ENCODE data around the gene TMEM144. TPM values are rescaled to one million over a fixed set of nuclear protein-coding genes. Genes with fewer than 3 reads are reported as not detected.
"Not testable (repeated sequence)": the region's sequence is repeated elsewhere in the genome, so short reads cannot be mapped to it uniquely, and the experiment has no call there.

TMEM144 gene
- total RNA-seq, 1 donor from 2014 or later, result 7.9 TPM

- DNase-seq (ENCODE audit: low spot score), result no peak
Observed at GRCh38 chr4:158190718-158191117, 19.6 kb upstream of the TMEM144 start.

GRCh38 chr4:158192439-158193158 lies 17.7 kb upstream of the TMEM144 start:
- no peak for DNase-seq (ENCODE audit: low spot score)

- DNase-seq (ENCODE audit: low spot score), result no peak
Observed at GRCh38 chr4:158193171-158193749, 17.0 kb upstream of the TMEM144 start.

DNA sequence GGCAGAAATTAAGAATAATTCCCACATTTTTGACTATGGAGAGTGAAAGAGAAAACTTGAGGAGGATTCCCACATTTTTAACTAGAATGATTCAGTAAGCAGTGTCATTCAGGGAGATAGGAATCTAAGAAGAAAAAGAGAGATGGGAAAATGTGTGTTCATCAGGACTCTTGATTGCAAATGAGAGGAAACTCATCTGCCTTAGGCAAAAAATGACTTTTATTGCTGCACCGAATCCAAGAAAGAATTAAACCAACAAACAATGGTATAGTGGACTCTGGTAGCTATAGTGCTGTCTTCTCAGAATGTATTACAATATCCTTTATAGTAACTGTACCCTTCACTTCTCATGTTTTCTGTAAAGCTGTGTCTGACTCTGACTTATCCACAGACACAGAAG lies 15.0 kb upstream of the TMEM144 start:
- no peak for DNase-seq (ENCODE audit: low spot score)

DNA sequence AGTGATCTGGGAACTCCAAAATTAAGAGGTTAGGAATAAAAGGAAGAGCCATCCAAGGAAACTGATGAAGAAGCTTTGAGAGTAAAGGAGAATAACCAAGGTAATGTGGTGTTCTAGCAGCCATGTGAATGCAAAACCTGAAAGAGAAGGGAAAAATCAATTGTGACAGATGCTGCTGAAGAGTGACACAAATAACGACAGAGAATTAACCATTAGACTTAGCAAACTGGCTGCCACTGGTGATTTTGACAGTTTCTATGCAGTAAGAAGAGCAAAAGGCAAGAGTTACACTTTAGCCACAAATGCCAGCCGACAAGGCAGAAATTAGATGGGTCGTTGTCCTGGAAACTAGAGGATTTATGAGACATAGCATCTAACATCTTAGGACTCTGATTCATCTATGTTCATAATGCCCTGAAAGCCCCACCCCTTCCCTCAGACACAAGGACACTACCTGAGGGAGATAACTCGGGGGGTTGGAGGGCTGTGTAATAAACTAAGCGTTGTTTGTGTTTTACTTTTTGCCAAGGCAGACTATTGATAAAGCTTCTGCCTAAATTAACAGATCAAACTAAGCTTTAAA lies 13.0 kb upstream of the TMEM144 start:
- DNase-seq (ENCODE audit: low spot score), result no peak

- DNase-seq (ENCODE audit: low spot score), result no peak
Observed at GRCh38 chr4:158200214-158200613, 10.1 kb upstream of the TMEM144 start.

DNA sequence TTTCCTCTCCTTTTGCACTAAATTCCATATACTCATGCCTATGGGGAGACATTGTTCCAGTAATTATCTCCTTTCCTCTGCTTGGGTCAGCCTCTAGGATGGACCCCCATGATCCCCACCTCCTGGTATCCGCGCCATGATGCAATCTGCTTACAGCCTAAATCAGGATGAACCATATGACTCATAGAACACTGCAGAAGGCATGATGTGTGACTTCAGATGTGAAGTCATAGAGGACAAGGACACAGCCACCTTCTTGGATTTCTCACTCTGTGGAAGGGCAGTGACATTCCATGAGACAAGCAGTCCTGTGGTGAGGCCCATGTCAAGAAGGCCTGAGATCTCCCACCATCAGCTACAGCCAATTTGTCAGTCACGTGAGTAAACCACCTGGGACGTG lies 9.0 kb upstream of the TMEM144 start:
- no peak for DNase-seq (ENCODE audit: low spot score)

DNA sequence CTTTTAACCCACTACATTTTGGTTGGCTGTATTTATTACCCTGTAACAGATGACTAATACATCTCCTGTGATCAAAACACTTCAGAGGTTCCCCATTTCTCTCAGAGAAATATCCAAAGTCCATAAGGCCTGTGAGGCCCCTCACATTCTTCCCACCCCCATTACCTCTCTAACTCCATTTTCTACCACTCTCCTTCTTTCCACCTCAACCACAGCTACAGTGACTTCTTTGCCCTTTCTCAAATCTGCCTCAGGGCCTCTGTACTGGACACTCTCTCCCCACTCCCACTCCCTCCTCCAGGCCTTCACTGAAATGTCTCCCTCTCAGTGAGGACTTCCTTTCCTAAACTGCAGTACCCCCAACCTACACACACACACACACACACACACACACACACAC lies 8.4 kb upstream of the TMEM144 start:
- no peak for DNase-seq (ENCODE audit: low spot score)

DNA sequence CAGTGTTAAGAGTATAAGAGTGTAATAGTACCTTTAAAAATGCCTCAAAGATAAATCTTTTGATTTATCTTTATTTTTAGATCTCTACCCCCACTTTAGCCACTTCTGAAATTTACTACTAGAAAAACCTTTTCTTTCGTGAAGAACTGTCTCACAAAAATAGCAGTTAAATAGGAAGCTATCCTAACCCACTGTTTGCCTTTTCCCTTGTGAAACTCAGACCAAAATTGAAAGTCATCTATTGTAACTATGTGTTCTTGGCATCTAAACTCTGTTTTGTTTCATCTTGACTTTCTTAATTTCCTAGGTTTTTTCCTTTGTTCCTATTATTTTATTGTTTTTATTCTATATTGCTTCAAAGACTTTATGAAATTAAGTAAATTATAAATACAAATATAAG lies 7.8 kb upstream of the TMEM144 start:
- DNase-seq (ENCODE audit: low spot score), result no peak

- DNase-seq (ENCODE audit: low spot score), result no peak
Observed at GRCh38 chr4:158203436-158203835, 6.8 kb upstream of the TMEM144 start.

DNA sequence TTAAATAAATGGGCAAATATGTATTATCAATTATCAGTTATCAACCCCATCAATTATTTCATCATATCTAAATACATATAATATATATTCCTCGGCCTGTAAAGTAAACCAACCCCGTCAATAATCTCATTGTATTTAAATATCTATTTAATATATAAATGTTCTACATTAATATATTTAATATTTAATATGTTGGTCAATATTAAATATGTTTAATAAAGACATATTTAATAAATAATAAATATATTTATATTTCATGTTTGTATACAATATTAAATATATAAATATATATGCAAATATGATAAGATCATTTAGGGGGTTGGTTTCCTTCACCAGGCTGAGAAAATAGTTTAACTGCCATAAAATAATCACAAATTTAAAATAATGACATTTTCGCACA lies 6.4 kb upstream of the TMEM144 start:
- DNase-seq (ENCODE audit: low spot score), result no peak

DNA sequence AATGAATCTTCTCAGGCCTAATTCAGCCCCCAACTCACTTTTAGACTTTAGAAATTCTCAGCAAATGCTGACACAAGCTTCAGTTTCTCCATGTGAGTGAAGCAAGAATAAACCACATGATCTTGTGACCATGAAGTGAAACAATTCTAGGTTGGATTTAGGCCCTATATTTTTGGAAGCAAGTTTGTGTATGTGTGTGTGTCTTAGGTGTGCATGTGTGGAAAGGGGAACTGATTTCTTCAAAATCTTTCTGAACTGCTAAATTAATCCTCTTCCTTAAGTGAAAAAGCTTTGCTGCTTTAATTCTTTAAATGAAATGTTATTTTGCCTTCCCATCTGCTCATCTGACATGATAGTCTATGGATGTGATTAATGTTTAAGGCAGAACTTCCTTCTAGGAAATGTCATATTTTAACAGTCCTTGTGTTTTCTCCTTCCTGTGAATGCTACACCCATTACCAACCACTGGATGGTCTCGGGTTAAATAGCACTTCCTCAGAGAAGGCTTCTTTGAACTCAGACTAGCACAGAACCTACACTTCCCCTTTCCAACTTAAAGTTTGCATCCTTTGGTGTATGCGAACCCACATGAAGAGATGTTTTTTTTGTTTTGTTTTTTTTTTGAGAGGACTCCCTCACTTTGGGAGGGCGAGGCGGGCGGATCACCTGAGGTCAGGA lies 1.2 kb upstream of the TMEM144 start:
- DNase-seq (ENCODE audit: low spot score), result no peak

GRCh38 chr4:158211222-158211621 lies 936 bp downstream of the TMEM144 start:
- DNase-seq (ENCODE audit: low spot score), result no peak

- no peak for DNase-seq (ENCODE audit: low spot score)
Observed at GRCh38 chr4:158213466-158213865, 3.2 kb downstream of the TMEM144 start.

DNA sequence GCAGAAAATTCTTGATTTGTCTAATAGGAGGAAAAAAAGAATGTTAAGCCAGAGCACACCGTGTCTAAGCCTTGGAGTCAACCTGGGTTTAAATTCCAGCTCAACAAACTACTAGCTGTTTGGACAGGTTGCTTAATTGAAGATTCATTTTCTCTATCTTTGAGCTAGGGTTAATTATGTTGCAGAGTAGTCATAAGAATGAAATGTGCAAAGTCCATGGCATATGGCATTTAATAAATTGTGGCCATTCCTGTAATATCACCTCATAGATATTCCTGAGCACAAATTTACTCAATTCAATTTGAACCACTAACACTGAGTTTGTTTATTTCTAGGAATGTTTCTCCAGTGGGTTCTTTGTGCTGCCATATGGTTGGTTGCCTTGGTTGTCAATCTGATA lies 4.6 kb downstream of the TMEM144 start:
- DNase-seq (ENCODE audit: low spot score), result no peak

GRCh38 chr4:158217763-158218162 lies 7.5 kb downstream of the TMEM144 start:
- DNase-seq (ENCODE audit: low spot score), result no peak

- DNase-seq (ENCODE audit: low spot score), result no peak
Observed at GRCh38 chr4:158219623-158220022, 9.3 kb downstream of the TMEM144 start.

- DNase-seq (ENCODE audit: low spot score), result not testable (repeated sequence)
Observed at GRCh38 chr4:158224318-158224717, 14.0 kb downstream of the TMEM144 start.

- DNase-seq (ENCODE audit: low spot score), result not testable (repeated sequence)
Observed at GRCh38 chr4:158224999-158225398, 14.7 kb downstream of the TMEM144 start.

DNA sequence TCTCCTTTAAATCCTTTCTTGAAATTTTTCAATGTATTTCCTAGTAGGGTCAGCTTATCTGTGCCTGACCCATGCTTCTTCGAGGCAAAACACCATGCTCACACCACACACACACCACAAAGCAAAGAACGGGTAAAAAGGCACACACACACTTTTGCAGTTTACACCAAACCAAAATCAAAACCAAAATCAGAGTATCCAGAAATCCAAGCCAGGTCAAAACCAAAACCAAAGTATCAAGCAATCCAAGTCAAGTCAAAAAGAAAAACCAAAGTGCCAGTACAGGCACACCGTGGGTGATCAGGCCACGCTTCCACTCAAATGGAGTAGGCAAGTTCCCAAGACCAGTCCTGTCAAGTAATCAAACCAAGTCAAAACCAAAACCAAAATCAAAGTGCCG lies 17.6 kb downstream of the TMEM144 start:
- DNase-seq (ENCODE audit: low spot score), result not testable (repeated sequence)

GRCh38 chr4:158228399-158228798 lies 18.1 kb downstream of the TMEM144 start:
- not testable (repeated sequence) for DNase-seq (ENCODE audit: low spot score)

- DNase-seq (ENCODE audit: low spot score), result no peak
Observed at GRCh38 chr4:158229768-158230167, 19.5 kb downstream of the TMEM144 start.
